ENCODE measurements around the gene AJAP1. TPM values are rescaled to one million over a fixed set of nuclear protein-coding genes. Genes with fewer than 3 reads are reported as not detected.
"Not testable (repeated sequence)": the region's sequence is repeated elsewhere in the genome, so short reads cannot be mapped to it uniquely, and the experiment has no call there.

The AJAP1 gene
- total RNA-seq, 1 donor from 2014 or later = 6.9 TPM

- no peaks in the 10 kb centered on the region for H3K4me1 ChIP-seq
- no peak overlapping the region for H3K27ac ChIP-seq
- H3K36me3 ChIP-seq = no peaks in the 10 kb centered on the region
- intact Hi-C loops (cut with DNase I) = no loop called here
- DNase-seq (ENCODE audit: low spot score in 2 of 2) = no peak
- no peak overlapping the region for H3K4me3 ChIP-seq
- H3K27me3 ChIP-seq = no peaks in the 10 kb centered on the region
- no peak for TF ChIP-seq CTCF (IDR thresholded peaks at IDR 0.05)
- H3K9me3 ChIP-seq = no peaks in the 10 kb centered on the region
These were observed 7.1 kb downstream of the AJAP1 start for GRCh38 chr1:4661595-4661917.

GRCh38 chr1:4662168-4662567 lies 7.8 kb downstream of the AJAP1 start:
- H3K36me3 ChIP-seq = no peaks in the 10 kb centered on the region

GRCh38 chr1:4662723-4663122 lies 8.3 kb downstream of the AJAP1 start:
- Histone ChIP-seq H3K4me1 (no peaks in the 10 kb centered on the region), H3K4me3 (no peak overlapping the region), H3K27ac (no peak overlapping the region), H3K27me3 (no peaks in the 10 kb centered on the region), H3K9me3 (no peaks in the 10 kb centered on the region), H3K36me3 (no peaks in the 10 kb centered on the region)
- TF ChIP-seq CTCF (IDR thresholded peaks at IDR 0.05) = no peak
- DNase-seq (ENCODE audit: low spot score in 2 of 2) = no peak
- intact Hi-C loops (cut with DNase I) = no loop called here

More at GRCh38 chr1:4662168-4662567, 7.8 kb downstream of the AJAP1 start:
- DNase-seq (ENCODE audit: low spot score in 2 of 2) = no peak
- Histone ChIP-seq H3K27me3 (no peaks in the 10 kb centered on the region), H3K27ac (no peak overlapping the region), H3K4me3 (no peak overlapping the region), H3K4me1 (no peaks in the 10 kb centered on the region), H3K9me3 (no peaks in the 10 kb centered on the region)
- intact Hi-C loops (cut with DNase I) = no loop called here
- no peak for TF ChIP-seq CTCF (IDR thresholded peaks at IDR 0.05)

GRCh38 chr1:4664095-4664494 lies 9.7 kb downstream of the AJAP1 start:
- DNase-seq (ENCODE audit: low spot score in 2 of 2) = no peak
- H3K4me3 ChIP-seq = no peak overlapping the region
- TF ChIP-seq CTCF (IDR thresholded peaks at IDR 0.05) = no peak
- H3K4me1 ChIP-seq = no peaks in the 10 kb centered on the region
- H3K9me3 ChIP-seq = no peaks in the 10 kb centered on the region
- no peak overlapping the region for H3K27ac ChIP-seq
- no peaks in the 10 kb centered on the region for H3K36me3 ChIP-seq
- no peaks in the 10 kb centered on the region for H3K27me3 ChIP-seq
- intact Hi-C loops (cut with DNase I) = no loop called here

GRCh38 chr1:4664606-4665005 lies 10.2 kb downstream of the AJAP1 start:
- TF ChIP-seq CTCF (IDR thresholded peaks at IDR 0.05) = no peak
- intact Hi-C loops (cut with DNase I) = no loop called here
- H3K4me1 ChIP-seq = no peaks in the 10 kb centered on the region
- no peaks in the 10 kb centered on the region for H3K27me3 ChIP-seq
- no peaks in the 10 kb centered on the region for H3K36me3 ChIP-seq
- H3K4me3 ChIP-seq = no peak overlapping the region
- no peak overlapping the region for H3K27ac ChIP-seq
- DNase-seq (ENCODE audit: low spot score in 2 of 2) = no peak
- no peaks in the 10 kb centered on the region for H3K9me3 ChIP-seq

- Histone ChIP-seq H3K27ac (no peak overlapping the region), H3K36me3 (no peaks in the 10 kb centered on the region), H3K27me3 (no peaks in the 10 kb centered on the region), H3K9me3 (no peaks in the 10 kb centered on the region), H3K4me1 (no peaks in the 10 kb centered on the region), H3K4me3 (no peak overlapping the region)
- intact Hi-C loops (cut with DNase I) = no loop called here
- TF ChIP-seq CTCF (IDR thresholded peaks at IDR 0.05) = no peak
- no peak for DNase-seq (ENCODE audit: low spot score in 2 of 2)
These were observed 11.0 kb downstream of the AJAP1 start for GRCh38 chr1:4665456-4665855.

GRCh38 chr1:4666683-4667082 lies 12.3 kb downstream of the AJAP1 start:
- H3K4me1 ChIP-seq; H3K36me3 ChIP-seq; H3K9me3 ChIP-seq; H3K27ac ChIP-seq; H3K27me3 ChIP-seq; intact Hi-C loops (cut with DNase I); H3K4me3 ChIP-seq; DNase-seq (ENCODE audit: low spot score in 2 of 2): not testable (repeated sequence)

All from ascending aorta (tissue), 2 donors.